HG03457 (cell line): ENCODE results near the gene GASK1B.

Experiments used
- ATAC-seq: cut with Tn5 transposase; IDR thresholded peaks from one replicate; pipeline ENCODE4 v1.9.1; 2021; ENCODE audit warnings: moderate number of reproducible peaks; ENCODE audit not compliant: unreplicated experiment

The GASK1B gene

GRCh38 chr4:158172261-158173258 lies at the start of gene GASK1B:
Gene GASK1B, minus strand, starts transcription at chr4:158173025. Its CDS starts 1,650 bp downstream, at chr4:158171375.
- no peak for ATAC-seq

GRCh38 chr4:158219623-158220022 lies 46.8 kb upstream of the GASK1B start:
- no peak for ATAC-seq

- ATAC-seq = no peak
Measured at GRCh38 chr4:158217763-158218162, 44.9 kb upstream of the GASK1B start.

GRCh38 chr4:158214856-158215255 lies 42.0 kb upstream of the GASK1B start:
- no peak for ATAC-seq

- ATAC-seq = no peak
Measured at GRCh38 chr4:158213466-158213865, 40.6 kb upstream of the GASK1B start.

- no peak for ATAC-seq
Measured at GRCh38 chr4:158211222-158211621, 38.4 kb upstream of the GASK1B start.

GRCh38 chr4:158209825-158210807 lies 37.3 kb upstream of the GASK1B start, which contains the start of gene TMEM144:
Gene TMEM144, plus strand, starts transcription at chr4:158210486. Its CDS starts 2,182 bp downstream, at chr4:158212668.
- peak; percentile 95 for ATAC-seq

- no peak for ATAC-seq
Measured at GRCh38 chr4:158208963-158209640, 36.3 kb upstream of the GASK1B start.

GRCh38 chr4:158203929-158204328 lies 31.1 kb upstream of the GASK1B start:
- no peak for ATAC-seq

- ATAC-seq = no peak
Measured at GRCh38 chr4:158203436-158203835, 30.6 kb upstream of the GASK1B start.

- no peak for ATAC-seq
Measured at GRCh38 chr4:158202481-158202880, 29.7 kb upstream of the GASK1B start.

- ATAC-seq = no peak
Measured at GRCh38 chr4:158201876-158202275, 29.1 kb upstream of the GASK1B start.

- no peak for ATAC-seq
Measured at GRCh38 chr4:158201322-158201721, 28.5 kb upstream of the GASK1B start.

GRCh38 chr4:158200214-158200613 lies 27.4 kb upstream of the GASK1B start:
- no peak for ATAC-seq

GRCh38 chr4:158197194-158197776 lies 24.5 kb upstream of the GASK1B start:
- ATAC-seq = no peak

GRCh38 chr4:158195297-158195696 lies 22.5 kb upstream of the GASK1B start:
- ATAC-seq = no peak

- ATAC-seq = no peak
Measured at GRCh38 chr4:158193171-158193749, 20.4 kb upstream of the GASK1B start.

- no peak for ATAC-seq
Measured at GRCh38 chr4:158192439-158193158, 19.8 kb upstream of the GASK1B start.

- no peak for ATAC-seq
Measured at GRCh38 chr4:158190718-158191117, 17.9 kb upstream of the GASK1B start.
